Mesodermal cell (in vitro differentiated cells): ENCODE results near the gene RILPL1.
"Not testable (repeated sequence)": the region's sequence is repeated elsewhere in the genome, so short reads cannot be mapped to it uniquely, and the experiment has no call there.

Experiments used
- H3K27ac ChIP-seq: 2 replicates; pipeline ENCODE4 v1.7.0; 2013; ENCODE audit warnings: mild to moderate bottlenecking, low read depth, low read length, moderate library complexity; ENCODE audit not compliant: severe bottlenecking
- H3K36me3 ChIP-seq: 2 replicates; pipeline ENCODE4 v1.7.1; 2013; ENCODE audit warnings: mild to moderate bottlenecking, low read length, moderate library complexity; ENCODE audit not compliant: control insufficient read depth, insufficient read depth
- H3K4me1 ChIP-seq: one replicate; pipeline ENCODE4 v1.7.1; 2013; ENCODE audit warnings: mild to moderate bottlenecking, low read length; ENCODE audit not compliant: insufficient read depth, control insufficient read depth, poor library complexity, severe bottlenecking
- H3K4me3 ChIP-seq: 2 replicates; pipeline ENCODE4 v1.7.0; 2013; ENCODE audit warnings: low read length, control low read depth, mild to moderate bottlenecking; ENCODE audit not compliant: insufficient read depth, poor library complexity, severe bottlenecking; ENCODE audit errors: extremely low read depth
- H3K9me3 ChIP-seq: 2 replicates; pipeline ENCODE4 v1.7.1; 2013; ENCODE audit warnings: mild to moderate bottlenecking, low read length, moderate library complexity; ENCODE audit not compliant: control insufficient read depth
- WGBS, 2 experiments: methylation state at CpG; one replicate each; pipeline ENCODE4 v1.1.5; 2013; ENCODE audit warnings: missing lambda C conversion rate in 2 of 2; ENCODE audit not compliant: insufficient coverage in 2 of 2; 5-methylcytosine and 5-hydroxymethylcytosine counted together

The RILPL1 gene

GRCh38 chr12:123494124-123494851, 39.2 kb downstream of the RILPL1 start:
- Histone ChIP-seq H3K4me3 (no peak overlapping the region), H3K36me3 (peaks cover 23% of the 10 kb centered on the region), H3K9me3 (no peaks in the 10 kb centered on the region), H3K4me1 (no peaks in the 10 kb centered on the region), H3K27ac (no peak overlapping the region)
- WGBS, 2 experiments, result 89 to 90% methylated on average over 11 to 18 of the region's 18 CpGs

DNA sequence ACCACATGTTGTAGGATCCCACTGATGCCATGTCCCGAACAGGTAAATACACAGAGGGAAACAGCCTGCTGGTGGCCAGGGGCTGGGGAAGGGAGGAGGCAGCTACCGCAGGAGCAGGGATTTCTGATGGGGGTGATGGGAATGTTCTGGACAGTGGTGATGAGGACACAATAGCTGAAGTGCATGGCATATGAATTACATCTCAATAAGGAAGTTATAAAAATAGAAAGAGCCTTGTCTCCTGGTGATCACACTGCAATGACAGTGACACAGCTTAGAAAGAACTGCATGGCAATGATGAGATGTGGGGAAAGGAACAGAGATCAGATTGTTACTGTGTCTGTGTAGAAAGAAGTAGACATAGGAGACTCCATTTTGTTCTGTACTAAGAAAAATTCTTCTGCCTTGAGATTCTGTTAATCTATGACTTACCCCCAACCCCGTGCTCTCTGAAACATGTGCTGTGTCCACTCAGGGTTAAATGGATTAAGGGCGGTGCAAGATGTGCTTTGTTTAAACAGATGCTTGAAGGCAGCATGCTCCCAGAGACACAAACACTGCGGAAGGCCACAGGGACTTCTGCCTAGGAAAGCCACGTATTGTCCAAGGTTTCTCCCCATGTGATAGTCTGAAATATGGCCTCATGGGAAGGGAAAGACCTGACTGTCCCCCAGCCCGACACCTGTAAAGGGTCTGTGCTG, 41.0 kb downstream of the RILPL1 start:
- not testable (repeated sequence) for H3K4me1 ChIP-seq, H3K27ac ChIP-seq, H3K9me3 ChIP-seq, H3K36me3 ChIP-seq, H3K4me3 ChIP-seq
- WGBS, 2 experiments, result 93 to 100% methylated on average over 4 of the region's 7 CpGs

- Histone ChIP-seq H3K4me1 (no peaks in the 10 kb centered on the region), H3K9me3 (no peaks in the 10 kb centered on the region), H3K4me3 (no peak overlapping the region), H3K27ac (no peak overlapping the region), H3K36me3 (peaks cover 4% of the 10 kb centered on the region)
- WGBS, 2 experiments, result 86 to 96% methylated on average over 11 of the region's 13 CpGs
Observed at GRCh38 chr12:123491481-123491880, 42.0 kb downstream of the RILPL1 start.

DNA sequence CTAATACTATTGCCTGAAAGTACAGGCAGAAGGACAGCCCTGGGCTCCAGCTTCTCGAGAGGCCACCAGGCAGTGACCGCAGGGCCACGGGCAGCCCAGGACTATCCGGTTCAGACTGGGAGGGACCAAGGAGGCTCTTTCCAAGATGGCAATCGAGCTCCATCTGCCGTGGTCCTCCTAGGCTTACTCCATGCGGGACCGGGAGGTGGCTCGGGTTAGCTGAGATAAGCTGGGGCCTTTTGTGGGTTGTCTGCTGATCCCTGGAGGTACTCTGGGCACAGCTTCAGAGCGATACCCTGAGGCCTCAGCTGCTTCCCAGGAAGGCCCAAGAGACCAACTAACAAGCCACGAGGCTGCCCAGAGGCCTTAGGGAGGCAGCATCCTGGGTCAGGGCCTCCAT, 42.5 kb downstream of the RILPL1 start:
- Histone ChIP-seq H3K4me1 (no peaks in the 10 kb centered on the region), H3K9me3 (no peaks in the 10 kb centered on the region), H3K36me3 (peaks cover 4% of the 10 kb centered on the region), H3K27ac (no peak overlapping the region), H3K4me3 (no peak overlapping the region)
- WGBS, 2 experiments, result 93% methylated on average over 11 of the region's 11 CpGs

GRCh38 chr12:123490089-123490488, 43.4 kb downstream of the RILPL1 start:
- Histone ChIP-seq H3K9me3 (no peaks in the 10 kb centered on the region), H3K4me1 (no peaks in the 10 kb centered on the region), H3K27ac (no peak overlapping the region), H3K4me3 (no peak overlapping the region), H3K36me3 (peaks cover 7% of the 10 kb centered on the region)
- 72 to 78% methylated on average over 5 of the region's 5 CpGs for WGBS, 2 experiments

DNA sequence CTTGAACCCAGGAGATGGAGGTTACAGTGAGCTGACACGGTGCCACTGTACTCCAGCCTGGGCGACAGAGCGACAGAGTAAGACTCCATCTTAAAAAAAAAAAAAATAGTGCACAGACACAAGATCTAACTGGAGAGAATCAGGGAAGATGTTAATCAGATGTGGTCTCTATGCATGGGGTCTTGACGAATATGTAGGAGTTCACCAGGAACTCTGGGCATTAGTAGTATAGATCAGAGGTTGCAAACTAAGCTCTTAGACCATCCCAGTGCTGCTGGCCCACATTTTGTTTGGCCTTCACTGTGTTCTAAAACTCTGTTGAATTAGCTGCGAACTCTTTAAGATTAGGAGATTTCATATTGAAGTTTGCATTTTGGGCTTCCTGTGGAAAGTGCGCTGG, 43.9 kb downstream of the RILPL1 start:
- 89 to 92% methylated on average over 3 to 6 of the region's 6 CpGs for WGBS, 2 experiments
- Histone ChIP-seq H3K4me3 (no peak overlapping the region), H3K9me3 (no peaks in the 10 kb centered on the region), H3K27ac (no peak overlapping the region), H3K36me3 (peaks cover 12% of the 10 kb centered on the region), H3K4me1 (no peaks in the 10 kb centered on the region)

DNA sequence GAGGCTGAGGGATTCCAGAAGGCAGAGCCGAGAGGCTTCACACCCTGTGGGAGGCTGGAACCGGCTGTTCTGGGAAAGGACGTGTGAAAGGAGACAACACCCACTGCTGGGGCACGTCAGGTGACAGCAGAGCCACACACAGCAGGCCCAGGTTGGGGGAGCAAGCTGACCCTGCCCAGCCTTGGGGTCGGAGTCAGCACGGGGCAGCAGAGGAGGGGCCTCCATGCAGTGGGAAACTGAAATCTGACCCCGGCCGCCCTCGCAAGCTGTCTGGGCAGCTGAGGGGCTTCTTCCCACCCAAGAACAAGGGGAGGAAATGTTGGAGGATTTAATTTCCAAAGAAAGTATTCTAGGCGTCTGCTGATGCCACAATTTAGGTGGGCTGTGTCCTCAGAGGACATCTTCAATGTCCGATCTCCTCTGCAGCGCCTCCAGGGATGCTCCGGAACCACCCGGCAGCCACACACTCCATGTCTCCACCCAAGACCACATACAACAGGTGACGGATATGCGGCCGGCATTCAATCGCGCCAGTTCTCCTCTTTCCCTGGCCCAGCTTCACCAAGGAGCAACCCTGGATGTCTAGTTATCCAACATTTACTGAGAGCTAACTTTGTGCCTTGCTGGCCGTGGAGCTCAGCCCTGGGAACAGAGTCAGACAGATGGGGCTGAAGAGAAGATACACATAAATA, 44.8 kb downstream of the RILPL1 start:
- Histone ChIP-seq H3K4me1 (no peaks in the 10 kb centered on the region), H3K36me3 (peaks cover 14% of the 10 kb centered on the region), H3K27ac (no peak overlapping the region), H3K9me3 (no peaks in the 10 kb centered on the region), H3K4me3 (no peak overlapping the region)
- 67 to 73% methylated on average over 19 to 20 of the region's 20 CpGs for WGBS, 2 experiments

DNA sequence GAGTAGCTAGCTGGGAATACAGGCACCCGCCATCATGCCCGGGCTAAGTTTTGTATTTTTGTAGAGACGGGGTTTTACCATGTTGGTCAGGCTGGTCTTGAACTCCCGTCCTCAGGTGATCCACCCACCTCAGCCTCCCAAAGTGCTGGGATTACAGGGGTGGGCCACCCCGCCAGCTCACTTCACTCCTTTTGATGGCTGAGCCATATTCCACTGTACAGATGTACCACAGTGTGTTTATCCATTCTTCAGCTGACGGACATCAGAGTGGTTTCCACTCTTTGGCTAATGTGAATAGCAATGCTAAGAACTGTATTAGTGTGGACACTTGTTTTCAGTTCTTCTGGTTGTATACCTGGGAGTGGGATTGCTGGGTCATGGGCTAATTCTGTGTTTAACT, 46.1 kb downstream of the RILPL1 start:
- H3K9me3 ChIP-seq, result no peaks in the 10 kb centered on the region
- H3K27ac ChIP-seq, result no peak overlapping the region
- H3K4me1 ChIP-seq, result no peaks in the 10 kb centered on the region
- H3K4me3 ChIP-seq, result no peak overlapping the region
- 97 to 100% methylated on average over 4 to 5 of the region's 6 CpGs for WGBS, 2 experiments
- H3K36me3 ChIP-seq, result peaks cover 20% of the 10 kb centered on the region

DNA sequence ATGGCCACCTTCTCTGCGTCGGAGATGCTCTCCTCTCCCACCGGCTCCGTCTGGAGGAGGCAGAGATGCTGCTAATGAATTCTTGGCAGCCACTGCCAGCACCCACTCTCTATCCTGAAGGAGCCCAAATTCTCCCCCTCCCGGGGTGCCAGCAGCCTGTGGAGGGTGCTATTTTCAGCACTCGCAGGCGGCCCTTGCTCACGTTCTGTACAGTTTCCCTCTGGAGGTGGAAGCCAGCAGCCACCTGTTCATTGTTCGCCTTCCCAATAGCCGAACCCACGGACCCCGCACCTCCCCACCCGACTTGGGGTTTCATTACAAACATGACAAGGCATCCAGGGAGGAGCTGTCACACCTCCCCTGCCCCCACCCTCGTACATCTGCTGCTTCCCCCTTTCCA, 47.8 kb downstream of the RILPL1 start:
- Histone ChIP-seq H3K36me3 (peaks cover 24% of the 10 kb centered on the region), H3K4me3 (no peak overlapping the region), H3K27ac (no peak overlapping the region), H3K9me3 (no peaks in the 10 kb centered on the region), H3K4me1 (no peaks in the 10 kb centered on the region)
- 88 to 94% methylated on average over 13 to 14 of the region's 14 CpGs for WGBS, 2 experiments

GRCh38 chr12:123483602-123484248, 49.8 kb downstream of the RILPL1 start:
- H3K36me3 ChIP-seq, result peaks cover 36% of the 10 kb centered on the region
- WGBS, 2 experiments, result 85 to 92% methylated on average over 13 of the region's 18 CpGs

More at GRCh38 chr12:123483602-123484248, 49.8 kb downstream of the RILPL1 start:
- Histone ChIP-seq H3K4me1 (no peaks in the 10 kb centered on the region), H3K4me3 (no peak overlapping the region), H3K27ac (no peak overlapping the region), H3K9me3 (no peaks in the 10 kb centered on the region)
